AG04450 (cell line): ENCODE measurements around the gene ADAM11. TPM values are rescaled to one million over a fixed set of nuclear protein-coding genes. Genes with fewer than 3 reads are reported as not detected.
A peak's percentile ranks its signal among the peaks of the same experiment; 100 is the strongest.

Experiments
- CTCF ChIA-PET: fragments of 300-600, 350-600 bp; formaldehyde crosslinking; extraction: SDS; loops from one replicate; lab custom pipeline; 2022; ENCODE audit warnings: antibody characterized with exemption, inconsistent platforms; lab: Charles Lee
- POLR2A ChIA-PET: fragments of 350-600 bp; formaldehyde crosslinking; extraction: SDS; loops from one replicate; lab custom pipeline; 2021; ENCODE audit warnings: antibody characterized with exemption, inconsistent platforms; lab: Yijun Ruan, JAX
- DNase-seq: peaks from one replicate; pipeline ENCODE4 v3.0.0-alpha.2; 2011; ENCODE audit warnings: low read depth, low spot score
- H3K27ac ChIP-seq: one replicate; pipeline ENCODE4 v1.5.1; 2012; ENCODE audit warnings: low read depth, low read length, control low read depth
- H3K27me3 ChIP-seq: one replicate; pipeline ENCODE4 v1.6.0; 2012; ENCODE audit warnings: low read length; ENCODE audit not compliant: control insufficient read depth, insufficient read depth
- H3K4me3 ChIP-seq: 2 replicates; pipeline ENCODE4 v1.5.1; 2011; ENCODE audit warnings: mild to moderate bottlenecking, low read depth, low read length, control low read depth
- H3K9me3 ChIP-seq: 2 replicates; pipeline ENCODE4 v1.5.1; 2012; ENCODE audit warnings: low read length; ENCODE audit not compliant: control insufficient read depth, insufficient read depth
- CTCF ChIP-seq: IDR thresholded peaks from 2 replicates; pipeline ENCODE4 v1.5.1; 2011; ENCODE audit warnings: low read depth, low read length, control low read depth, inconsistent platforms
- polyA plus RNA-seq: library from polyadenylated mRNA; depleted of rRNA; stranded (reverse); fragments of >200 nt; gene quantifications from 2 replicates; pipeline ENCODE4 v1.2.3, GENCODE V29; 2011

The ADAM11 gene
- polyA plus RNA-seq, 1 experiment: 0.37 TPM

- no peak for TF ChIP-seq CTCF
- DNase-seq: no peak
Measured at GRCh38 chr17:44776628-44777393, 18.0 kb downstream of the ADAM11 start.

GRCh38 chr17:44777394-44778348 is 18.9 kb downstream of the ADAM11 start:
- ChIA-PET POLR2A (interaction anchor here (0.8 kb wide), 2 partner anchors 79 to 371 kb away, joined by 3 to 4 read pairs; partner anchors contain the start of gene HEXIM1), CTCF (interaction anchor here (0.6 to 6.9 kb wide), 9 partner anchors 51 to 358 kb away, joined by 4 to 121 read pairs (median 7); partner anchors contain the start of gene ACBD4)
- TF ChIP-seq CTCF: no peak
- DNase-seq: no peak
- no peak overlapping the region for H3K27ac ChIP-seq
- no peaks in the 10 kb centered on the region; the same call in 1 of the 2 replicates for H3K9me3 ChIP-seq
- H3K27me3 ChIP-seq: peaks cover 7% of the 10 kb centered on the region
- no peak overlapping the region for H3K4me3 ChIP-seq

More at GRCh38 chr17:44776628-44777393, 18.0 kb downstream of the ADAM11 start:
- H3K27ac ChIP-seq: no peak overlapping the region
- POLR2A ChIA-PET: interaction anchor here (0.8 kb wide), 2 partner anchors 80 to 372 kb away, joined by 3 to 4 read pairs; partner anchors contain the start of gene HEXIM1
- peaks cover 12% of the 10 kb centered on the region for H3K27me3 ChIP-seq
- H3K9me3 ChIP-seq: no peaks in the 10 kb centered on the region; the same call in 1 of the 2 replicates
- no peak overlapping the region for H3K4me3 ChIP-seq
- CTCF ChIA-PET: interaction anchor here (0.6 to 6.9 kb wide), 5 partner anchors 48 to 358 kb away, joined by 3 to 121 read pairs (median 7); partner anchors contain the start of gene ACBD4

GRCh38 chr17:44778656-44779210 is 19.9 kb downstream of the ADAM11 start:
- Histone ChIP-seq H3K27me3 (peaks cover 2% of the 10 kb centered on the region), H3K9me3 (no peaks in the 10 kb centered on the region; the same call in 1 of the 2 replicates), H3K4me3 (peak overlapping the region; percentile 59; the same call in 1 of the 2 replicates), H3K27ac (no peak overlapping the region)
- no peak for TF ChIP-seq CTCF
- DNase-seq: no peak
- ChIA-PET POLR2A (interaction anchor here (0.6 kb wide), 1 partner anchor 14 kb away, joined by 4 read pairs; no protein-coding TSS in a partner anchor), CTCF (interaction anchor here (0.6 to 6.9 kb wide), 17 partner anchors 14 to 357 kb away, joined by 3 to 121 read pairs (median 5); partner anchors contain the start of gene ACBD4)

GRCh38 chr17:44779211-44780025 is 20.6 kb downstream of the ADAM11 start:
- Histone ChIP-seq H3K9me3 (no peaks in the 10 kb centered on the region; the same call in 1 of the 2 replicates), H3K27me3 (no peaks in the 10 kb centered on the region), H3K4me3 (peak overlapping the region; percentile 59), H3K27ac (peak overlapping the region; percentile 22)
- CTCF ChIA-PET: interaction anchor here (0.6 to 6.9 kb wide), 25 partner anchors 8 to 356 kb away, joined by 3 to 121 read pairs (median 4); partner anchors contain the start of gene ACBD4
- DNase-seq: peak; percentile 52
- POLR2A ChIA-PET: interaction anchor here (1.1 kb wide), 1 partner anchor 15 kb away, joined by 3 read pairs; no protein-coding TSS in a partner anchor
- peak; percentile 85 for TF ChIP-seq CTCF
